HG03095 (cell line): ENCODE results near the gene PDE4B.
"Not testable (repeated sequence)": the region's sequence is repeated elsewhere in the genome, so short reads cannot be mapped to it uniquely, and the experiment has no call there.

ENCODE experiments used
- ATAC-seq: cut with Tn5 transposase; IDR thresholded peaks from one replicate; pipeline ENCODE4 v1.9.1; 2021; ENCODE audit warnings: moderate library complexity; ENCODE audit not compliant: unreplicated experiment

The PDE4B gene

GRCh38 chr1:65990161-65990560 is 197.5 kb downstream of the PDE4B start:
- no peak for ATAC-seq

- no peak for ATAC-seq
Measured at GRCh38 chr1:65991694-65992093, 199.0 kb downstream of the PDE4B start.

DNA sequence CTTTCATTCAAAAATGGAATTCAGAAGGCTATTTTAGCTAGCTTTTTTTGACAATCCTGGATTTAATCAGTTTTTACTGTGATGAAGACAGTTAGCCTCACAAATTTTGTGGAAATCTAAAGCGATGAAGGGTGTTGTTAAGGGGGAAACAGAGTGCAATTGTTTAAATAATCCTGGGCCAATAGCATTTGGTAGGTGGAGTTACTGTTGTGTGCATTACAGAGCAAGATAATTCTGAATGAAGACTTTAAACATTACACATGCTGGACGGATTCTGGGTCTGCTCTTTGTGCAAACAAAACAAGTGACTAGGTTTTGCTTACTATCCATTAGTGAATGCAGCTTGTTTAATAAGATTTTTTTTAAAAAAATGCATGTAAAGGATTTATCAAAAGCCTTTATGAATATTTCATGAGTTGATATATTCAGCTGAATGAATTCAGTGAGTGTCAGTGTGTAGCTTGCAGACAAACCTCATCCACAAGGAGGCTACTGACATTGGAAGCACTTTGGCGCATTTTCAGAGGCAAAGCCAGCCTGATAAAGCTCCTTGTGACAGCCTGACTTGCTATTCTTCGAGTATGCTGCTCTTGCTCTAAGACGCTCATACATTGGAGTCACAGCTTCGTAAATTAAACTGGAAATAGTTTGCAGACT is 199.6 kb downstream of the PDE4B start:
- ATAC-seq: no peak

- no peak for ATAC-seq
Measured at GRCh38 chr1:65992831-65993271, 200.2 kb downstream of the PDE4B start.

DNA sequence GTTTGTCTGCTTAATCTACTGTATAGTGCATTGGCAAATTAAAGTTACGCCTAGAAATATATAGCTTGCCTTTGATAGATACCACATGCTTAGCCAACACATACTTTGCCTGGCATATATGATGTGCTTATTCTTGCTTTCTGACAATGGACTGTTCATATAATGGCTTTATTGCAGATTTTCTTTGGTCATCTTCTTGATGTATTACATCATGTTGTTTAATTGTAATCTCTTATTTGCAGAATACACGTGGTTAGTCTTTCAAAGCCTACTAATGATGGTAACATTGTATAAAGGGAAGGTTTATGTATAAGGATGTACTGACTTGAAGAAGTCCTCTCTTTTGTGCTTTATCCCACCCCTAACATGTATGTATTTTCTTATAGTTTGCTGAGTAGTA is 201.5 kb downstream of the PDE4B start:
- no peak for ATAC-seq

- ATAC-seq: no peak
Measured at GRCh38 chr1:65995336-65995735, 202.6 kb downstream of the PDE4B start.

GRCh38 chr1:65995928-65996327 is 203.2 kb downstream of the PDE4B start:
- ATAC-seq: no peak

DNA sequence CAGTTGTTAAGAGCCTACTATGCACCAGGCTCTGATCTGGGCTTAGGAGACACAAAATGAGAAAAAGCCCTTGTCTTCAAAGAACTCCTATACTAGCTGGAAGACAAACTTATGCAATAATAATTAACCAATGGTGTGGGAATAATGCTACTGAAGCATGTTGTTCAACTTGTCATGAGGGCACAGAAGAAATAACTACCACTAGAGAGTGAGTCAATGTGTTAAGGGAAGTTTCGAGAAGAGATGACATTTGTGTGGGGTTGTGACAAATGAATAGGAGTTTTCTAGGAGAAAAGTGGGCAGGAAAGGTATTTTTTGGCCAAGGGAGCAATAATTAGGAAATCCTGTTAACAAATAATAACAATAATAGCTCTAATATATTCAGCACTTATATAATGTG is 205.0 kb downstream of the PDE4B start:
- ATAC-seq: no peak

- ATAC-seq: no peak
Measured at GRCh38 chr1:65998763-65999583, 206.3 kb downstream of the PDE4B start.

DNA sequence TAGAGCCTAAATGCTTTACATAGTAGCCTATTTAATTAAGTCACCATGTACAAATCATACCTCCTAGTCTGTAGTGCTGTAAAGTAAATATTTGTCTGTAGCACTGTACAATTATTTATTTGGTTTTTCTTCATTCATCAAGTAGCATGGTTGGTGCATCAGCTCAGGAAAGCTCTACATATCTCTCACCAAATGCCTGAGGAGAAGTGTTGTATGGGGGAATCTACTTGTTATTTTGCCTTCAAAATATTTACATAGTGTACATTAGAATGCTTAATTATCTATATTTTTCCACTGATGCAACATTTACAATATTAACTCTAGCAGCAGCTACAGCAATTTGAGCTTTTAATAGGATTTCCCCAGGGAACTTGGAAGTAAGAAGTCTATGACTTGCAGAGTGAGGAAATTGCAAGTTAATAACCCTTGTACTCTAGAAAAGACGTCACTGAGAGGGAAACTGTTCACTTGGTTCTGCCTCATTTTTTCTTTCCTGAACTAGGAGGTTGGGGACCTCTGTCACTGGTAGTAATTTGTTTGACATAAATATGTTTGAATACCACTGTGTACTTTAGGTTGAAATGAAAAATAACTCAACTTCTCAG is 207.4 kb downstream of the PDE4B start:
- no peak for ATAC-seq

GRCh38 chr1:66003690-66004089 is 211.0 kb downstream of the PDE4B start:
- ATAC-seq: no peak

DNA sequence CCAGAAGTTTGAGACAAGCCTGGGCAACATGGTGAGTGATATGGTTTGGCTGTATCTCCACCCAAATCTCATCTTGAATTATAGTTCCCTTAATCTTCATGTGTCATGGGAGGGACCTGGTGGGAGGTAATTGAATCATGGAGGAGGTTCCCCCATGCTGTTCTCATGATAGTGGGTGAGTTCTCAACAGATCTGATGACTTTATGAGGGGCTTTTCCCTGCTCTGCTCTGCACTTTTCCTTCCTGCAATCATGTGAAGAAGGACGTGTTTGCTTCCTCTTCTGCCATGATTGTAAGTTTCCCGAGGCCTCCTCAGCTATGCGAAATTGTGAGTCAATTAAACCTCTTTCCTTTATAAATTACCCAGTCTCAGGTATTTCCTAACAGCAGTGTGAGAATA is 213.8 kb downstream of the PDE4B start:
- not testable (repeated sequence) for ATAC-seq

GRCh38 chr1:66012106-66012784 is 219.6 kb downstream of the PDE4B start:
- no peak for ATAC-seq

DNA sequence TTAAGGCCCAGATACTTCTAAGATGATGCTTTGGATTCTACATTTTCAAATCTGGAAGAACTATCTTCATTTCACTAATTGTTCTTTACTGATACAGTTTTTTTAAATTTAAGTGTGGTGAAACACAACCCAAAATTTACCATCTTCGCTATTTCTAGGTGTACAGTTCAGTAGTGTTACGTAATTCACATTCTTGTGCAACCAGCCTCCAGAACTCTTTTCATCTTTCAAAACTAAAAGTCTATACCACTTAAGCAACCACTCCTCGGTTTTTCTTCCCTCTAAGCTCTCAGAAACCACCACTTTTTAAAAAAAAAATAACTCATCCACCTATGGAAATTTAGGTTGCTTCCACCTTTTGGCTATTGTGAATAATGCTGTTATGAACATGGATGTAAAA is 220.7 kb downstream of the PDE4B start:
- ATAC-seq: no peak

DNA sequence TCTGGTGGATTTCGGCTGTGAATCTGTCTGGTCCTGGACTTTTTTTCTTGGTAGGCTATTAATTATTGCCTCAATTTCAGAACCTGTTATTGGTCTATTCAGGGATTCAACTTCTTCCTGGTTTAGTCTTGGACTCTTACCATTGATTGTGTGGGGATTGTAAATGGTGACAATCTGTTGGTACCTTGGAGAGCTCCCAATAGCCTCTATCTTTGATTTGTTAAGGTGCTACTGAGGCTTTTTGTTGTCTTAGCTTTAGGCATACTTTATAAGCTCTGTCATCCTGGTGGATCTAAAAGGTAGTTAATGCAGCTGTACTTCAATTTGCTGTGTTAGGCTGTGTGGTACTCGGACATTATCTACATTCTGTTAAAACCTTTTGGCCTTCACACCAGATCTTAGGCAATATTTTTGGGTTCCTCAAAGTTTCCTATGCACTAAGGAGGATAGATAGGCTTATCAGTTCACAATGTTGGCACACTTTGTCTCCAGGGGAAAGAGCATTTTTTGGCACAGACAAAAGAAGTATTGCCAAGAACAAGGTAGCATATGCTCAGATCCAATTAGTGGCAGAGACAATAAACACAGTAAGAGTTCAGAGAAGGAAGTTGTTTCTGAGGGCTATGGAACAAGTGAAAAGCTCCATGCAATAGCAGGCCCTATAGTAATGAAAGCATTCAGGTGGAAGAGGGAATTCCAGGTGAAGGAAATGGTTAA is 230.4 kb downstream of the PDE4B start:
- ATAC-seq: no peak

GRCh38 chr1:66025188-66025587 is 232.5 kb downstream of the PDE4B start:
- no peak for ATAC-seq

GRCh38 chr1:66028035-66028434 is 235.3 kb downstream of the PDE4B start:
- no peak for ATAC-seq

DNA sequence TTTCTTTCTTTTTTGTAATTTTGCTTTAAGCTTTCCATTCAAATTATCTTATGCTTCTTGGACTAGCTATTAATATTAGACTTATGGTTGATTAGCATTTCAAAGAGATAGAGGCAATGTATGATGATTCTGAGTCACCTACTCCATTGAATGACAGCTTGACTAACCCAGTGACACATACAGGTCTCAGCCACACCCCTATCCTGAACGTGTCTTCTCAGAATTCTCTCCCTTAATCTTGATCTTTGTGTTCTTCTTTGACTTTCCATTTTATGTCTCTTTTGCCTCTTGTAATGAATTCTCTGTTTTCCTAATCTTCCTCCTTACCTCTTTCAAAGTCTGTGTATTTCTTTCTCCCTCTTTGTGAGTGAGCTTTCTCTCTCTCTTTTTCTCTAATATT is 241.1 kb downstream of the PDE4B start:
- ATAC-seq: no peak

DNA sequence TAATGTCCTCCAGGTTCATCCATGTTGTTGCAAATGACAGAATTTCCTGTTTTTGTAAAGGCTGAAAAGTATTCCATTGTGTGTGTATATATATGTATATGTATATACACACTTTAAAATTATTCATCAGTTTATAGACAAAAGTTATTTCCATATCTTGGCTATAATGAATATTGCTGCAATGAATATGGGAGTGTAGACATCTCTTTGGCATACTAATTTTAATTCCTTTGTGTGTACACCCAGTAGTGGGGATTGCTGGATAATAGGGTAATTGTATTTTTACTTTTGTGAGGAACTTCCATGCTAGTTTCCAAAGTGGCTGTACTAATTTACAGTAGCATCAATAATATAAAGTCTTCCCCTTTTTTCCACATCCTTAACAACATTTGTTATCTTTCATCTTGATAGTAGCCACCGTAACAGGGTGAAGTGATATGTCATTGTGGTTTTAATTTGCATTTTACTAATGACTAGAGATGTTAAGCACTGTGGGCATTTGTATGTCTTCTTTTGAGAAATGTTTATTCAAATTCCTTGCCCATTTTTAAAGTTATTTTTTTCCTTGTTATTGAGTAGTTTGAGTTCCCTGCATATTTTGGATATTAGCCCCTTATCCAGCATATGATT is 243.0 kb downstream of the PDE4B start:
- ATAC-seq: no peak

- ATAC-seq: no peak
Measured at GRCh38 chr1:66041654-66042053, 249.0 kb downstream of the PDE4B start.
